K562 (cell line): ENCODE measurements around the gene OR51I1. TPM values are rescaled to one million over a fixed set of nuclear protein-coding genes. Genes with fewer than 3 reads are reported as not detected.

Source experiments
- ATAC-seq: fragments of 200-7000 bp; cut with Tn5 transposase; 3 replicates; pipeline ENCODE4 v1.9.1; 2020; ENCODE audit warnings: moderate library complexity
- BruUV-seq: library from RNA; stranded (reverse); fragments of 400-500 nt; replicated peaks from 2 replicates; lab custom pipeline; 2021; lab: Mats Ljungman, UMichigan
- CTCF ChIA-PET: fragments of 300-600 bp; formaldehyde crosslinking; extraction: SDS; loops from one replicate; lab custom pipeline; 2021; ENCODE audit warnings: low intra/inter-chr PET ratio; lab: Yijun Ruan, JAX
- POLR2A ChIA-PET: fragments of 300-600, 350-650 bp; sonication (Branson Sonifier 250); formaldehyde crosslinking; extraction: SDS; loops from one replicate; lab custom pipeline; 2021; ENCODE audit warnings: antibody characterized with exemption, inconsistent platforms; lab: Yijun Ruan, JAX
- DNase-seq, 4 experiments: peaks; one replicate each; pipeline versions ENCODE4 v3.0.0 to v3.0.0-alpha.2; 2011 to 2018; ENCODE audit warnings: low spot score in 3 of 4, mixed read lengths in 3 of 4; ENCODE audit errors: extremely low read depth in 1 of 4
- FAIRE-seq: peaks from 2 replicates; lab custom pipeline; 2011; peaks lifted over from hg19 to GRCh38; lab: Jason Lieb, UNC
- H2AFZ ChIP-seq: 2 replicates; pipeline ENCODE4 v1.6.0; 2011; ENCODE audit warnings: low read depth, low read length, control low read depth, inconsistent platforms
- H3K27ac ChIP-seq: fragments of 200-600 bp; 3 replicates; pipeline ENCODE4 v1.8.0; 2011; ENCODE audit warnings: low read depth, mild to moderate bottlenecking, control low read depth, inconsistent platforms, low read length, moderate library complexity, mixed read lengths; ENCODE audit errors: extremely low read depth
- H3K27me3 ChIP-seq, 2 experiments: fragments of 300-600 bp in 1 of 2; 2 replicates in 1 of 2; 3 replicates in 1 of 2; pipeline versions ENCODE4 v1.6.0 to v1.8.0; 2011; ENCODE audit warnings: inconsistent platforms in 2 of 2, low read length in 2 of 2, mild to moderate bottlenecking in 1 of 2, mixed read lengths in 1 of 2, moderate library complexity in 1 of 2; ENCODE audit not compliant: control insufficient read depth in 2 of 2, insufficient read depth in 2 of 2
- H3K36me3 ChIP-seq: fragments of 300-600 bp; 3 replicates; pipeline ENCODE4 v1.8.0; 2011; ENCODE audit warnings: mild to moderate bottlenecking, low read length, inconsistent platforms; ENCODE audit not compliant: control insufficient read depth, insufficient read depth
- H3K4me1 ChIP-seq, 2 experiments: fragments of 200-600 bp in 1 of 2; replicated peaks in 1 of 2; 2 replicates in 1 of 2; 3 replicates in 1 of 2; pipeline versions ENCODE4 v1.5.1 to v1.8.0; 2011; ENCODE audit warnings: inconsistent platforms in 2 of 2, low read length in 2 of 2, mild to moderate bottlenecking in 1 of 2, mixed read lengths in 1 of 2, moderate library complexity in 1 of 2; ENCODE audit not compliant: control insufficient read depth in 2 of 2, insufficient read depth in 2 of 2
- H3K4me2 ChIP-seq: 2 replicates; pipeline ENCODE4 v1.6.1; 2011; ENCODE audit warnings: low read length, control low read depth, inconsistent platforms, mixed read lengths; ENCODE audit not compliant: insufficient read depth
- H3K4me3 ChIP-seq: fragments of 200-600 bp; sonication (generic), shearing (Covaris generic); 2 replicates; pipeline ENCODE4 v1.5.1; 2016; ENCODE audit warnings: control low read depth, inconsistent platforms
- H3K79me2 ChIP-seq: fragments of 200-600 bp; 3 replicates; pipeline ENCODE4 v1.8.0; 2011; ENCODE audit warnings: low read length, inconsistent platforms; ENCODE audit not compliant: control insufficient read depth, insufficient read depth
- H3K9ac ChIP-seq, 2 experiments: 2 replicates each; pipeline versions ENCODE4 v1.6.0 to v1.6.1; 2011; ENCODE audit warnings: low read depth in 2 of 2, low read length in 2 of 2, control low read depth in 1 of 2, inconsistent platforms in 1 of 2, mild to moderate bottlenecking in 1 of 2, mixed read lengths in 1 of 2; ENCODE audit not compliant: insufficient read depth in 1 of 2
- H3K9me1 ChIP-seq: one replicate; pipeline ENCODE4 v1.6.0; 2011; ENCODE audit warnings: inconsistent platforms, mild to moderate bottlenecking, low read length, moderate library complexity; ENCODE audit not compliant: control insufficient read depth, insufficient read depth
- H3K9me3 ChIP-seq: replicated peaks from 2 replicates; pipeline ENCODE4 v1.5.1; 2011; ENCODE audit warnings: low read depth, low read length, inconsistent platforms; ENCODE audit not compliant: control insufficient read depth, insufficient read depth
- H4K20me1 ChIP-seq: replicated peaks from 2 replicates; pipeline ENCODE4 v1.6.1; 2011; ENCODE audit warnings: low read length, inconsistent platforms, mixed read lengths; ENCODE audit not compliant: control insufficient read depth, insufficient read depth
- ATF7 ChIP-seq: fragments of 450-650 bp; IDR thresholded peaks from 2 replicates; pipeline ENCODE4 v1.7.1; 2014; ENCODE audit warnings: mild to moderate bottlenecking, moderate library complexity
- C11orf30 ChIP-seq: fragments of 450-650 bp; IDR thresholded peaks from 2 replicates; pipeline ENCODE4 v1.6.1; 2016; ENCODE audit warnings: low read depth, mild to moderate bottlenecking
- CBFA2T2 ChIP-seq: fragments of 450-650 bp; conservative IDR thresholded peaks from 2 replicates; pipeline ENCODE4 v1.6.1; 2017; ENCODE audit warnings: mild to moderate bottlenecking
- CBFB ChIP-seq: sonication (generic); formaldehyde crosslinking; IDR thresholded peaks from 2 replicates; pipeline ENCODE4 v1.4.0; 2020; ENCODE audit warnings: mild to moderate bottlenecking, missing genetic modification reagents
- CEBPB ChIP-seq: fragments of 450-650 bp; IDR thresholded peaks from 2 replicates; pipeline ENCODE4 v1.6.1; 2016; ENCODE audit warnings: missing genetic modification characterization, missing compliant biosample characterization
- CEBPG ChIP-seq, 3 experiments: fragments of 200-800 bp in 1 of 3; sonication (Bioruptor generic) in 1 of 3; sonication (generic) in 1 of 3; formaldehyde crosslinking in 1 of 3; IDR thresholded peaks in 2 of 3; conservative IDR thresholded peaks in 1 of 3; 2 replicates each; pipeline versions ENCODE4 v1.6.1 to v1.8.0; 2016 to 2022; ENCODE audit warnings: missing compliant biosample characterization in 2 of 3, missing genetic modification characterization in 2 of 3, mild to moderate bottlenecking in 1 of 3, missing genetic modification reagents in 1 of 3
- CHD1 ChIP-seq: fragments of 200-600 bp; sonication (generic); IDR thresholded peaks from one replicate; pipeline ENCODE4 v1.6.1; 2012; ENCODE audit warnings: mild to moderate bottlenecking, moderate library complexity, low read length, inconsistent platforms
- E2F6 ChIP-seq, 2 experiments: IDR thresholded peaks; 2 replicates each; pipeline ENCODE4 v1.6.1; 2011; ENCODE audit warnings: borderline replicate concordance in 1 of 2, control low read depth in 1 of 2, low read depth in 1 of 2, low read length in 1 of 2, mild to moderate bottlenecking in 1 of 2, mixed read lengths in 1 of 2, moderate library complexity in 1 of 2; ENCODE audit not compliant: insufficient read depth in 1 of 2, insufficient read length in 1 of 2, poor library complexity in 1 of 2, severe bottlenecking in 1 of 2; ENCODE audit errors: extremely low read depth in 1 of 2
- EWSR1 ChIP-seq: fragments of 450-650 bp; IDR thresholded peaks from 2 replicates; pipeline ENCODE4 v1.6.1; 2018; ENCODE audit warnings: borderline replicate concordance, mild to moderate bottlenecking, low read depth, moderate library complexity; ENCODE audit not compliant: partially characterized antibody
- GATAD2A ChIP-seq: fragments of 450-650 bp; IDR thresholded peaks from 2 replicates; pipeline ENCODE4 v1.6.1; 2017
- HDGF ChIP-seq: fragments of 450-650 bp; IDR thresholded peaks from 2 replicates; pipeline ENCODE4 v1.6.1; 2016
- HMGN3 ChIP-seq: IDR thresholded peaks from 2 replicates; pipeline ENCODE4 v1.6.1; 2011; ENCODE audit warnings: borderline replicate concordance, low read depth, mild to moderate bottlenecking, mixed read lengths, low read length; ENCODE audit not compliant: insufficient read length; ENCODE audit errors: extremely low read depth
- ILK ChIP-seq: fragments of 450-650 bp; IDR thresholded peaks from 2 replicates; pipeline ENCODE4 v1.6.1; 2016; ENCODE audit warnings: missing genetic modification characterization, low read depth, mild to moderate bottlenecking, missing compliant biosample characterization, moderate library complexity, borderline replicate concordance
- KLF1 ChIP-seq: fragments of 450-650 bp; IDR thresholded peaks from 2 replicates; pipeline ENCODE4 v1.6.1; 2016; ENCODE audit warnings: missing genetic modification characterization, missing compliant biosample characterization
- MAFF ChIP-seq: IDR thresholded peaks from 2 replicates; pipeline ENCODE4 v1.6.1; 2012; ENCODE audit warnings: low read length, improper control_type of control experiment
- MAFG ChIP-seq: fragments of 450-650 bp; conservative IDR thresholded peaks from 2 replicates; pipeline ENCODE4 v1.6.1; 2016; ENCODE audit warnings: missing genetic modification characterization, missing compliant biosample characterization
- NFATC3 ChIP-seq: fragments of 450-650 bp; IDR thresholded peaks from 2 replicates; pipeline ENCODE4 v1.6.1; 2017; ENCODE audit warnings: mild to moderate bottlenecking
- NR2C1 ChIP-seq, 2 experiments: fragments of 450-650 bp; IDR thresholded peaks; 2 replicates each; pipeline ENCODE4 v1.6.1; 2017; ENCODE audit warnings: mild to moderate bottlenecking in 2 of 2, antibody characterized with exemption in 1 of 2, inconsistent platforms in 1 of 2, missing compliant biosample characterization in 1 of 2, missing genetic modification characterization in 1 of 2
- RBM39 ChIP-seq: fragments of 200-400 bp; formaldehyde crosslinking; optimal IDR thresholded peaks from 2 replicates; pipeline ENCODE3; 2018; ENCODE audit warnings: low read depth, low read length
- RFX5 ChIP-seq: IDR thresholded peaks from 2 replicates; pipeline ENCODE4 v1.6.1; 2011; ENCODE audit warnings: low read depth, mild to moderate bottlenecking, improper control_type of control experiment, low read length
- SIRT6 ChIP-seq: IDR thresholded peaks from one replicate; pipeline ENCODE4 v1.6.1; 2012; ENCODE audit warnings: low read depth, mild to moderate bottlenecking, control low read depth, inconsistent platforms, low read length, moderate library complexity
- SMAD3 ChIP-seq: fragments of 450-650 bp; formaldehyde crosslinking; conservative IDR thresholded peaks from 2 replicates; pipeline ENCODE4 v1.4.0; 2020; ENCODE audit warnings: mild to moderate bottlenecking
- SRSF9 ChIP-seq: fragments of 200-400 bp; formaldehyde crosslinking; IDR thresholded peaks from 2 replicates; pipeline ENCODE4 v1.6.1; 2017; ENCODE audit warnings: low read depth, low read length, borderline replicate concordance
- ZFP1 ChIP-seq: fragments of 450-650 bp; formaldehyde crosslinking; IDR thresholded peaks from 2 replicates; pipeline ENCODE4 v1.4.0; 2020; ENCODE audit warnings: mild to moderate bottlenecking, mixed read lengths
- ZNF316 ChIP-seq: fragments of 450-650 bp; IDR thresholded peaks from 2 replicates; pipeline ENCODE4 v1.6.1; 2016
- WGBS: fragments of 100-300 bp; shearing (Covaris generic); methylation state at CpG from one replicate; pipeline ENCODE4 v1.1.6; 2016; ENCODE audit warnings: low coverage, mixed read lengths; ENCODE audit not compliant: insufficient coverage; ENCODE audit errors: missing lambda C conversion rate; 5-methylcytosine and 5-hydroxymethylcytosine counted together
- in situ Hi-C: fragments of 300-500 bp; cut with MboI; formaldehyde crosslinking; loops from 4 replicates; pipeline ENCODE4 v1.15.0; 2018; ENCODE audit warnings: inconsistent platforms, mixed read lengths
- intact Hi-C: fragments of 100-400 bp; cut with micrococcal nuclease; formaldehyde crosslinking; loops from 2 replicates; pipeline ENCODE4 v1.14.2; 2022
- polyA plus RNA-seq, 8 experiments: library from polyadenylated mRNA; depleted of rRNA in 4 of 8; stranded (reverse) in 5 of 8; unstranded in 3 of 8; fragments of >200 nt; fragmentation: Nextera tagmentation in 2 of 8; fragmentation: Illumina TruSeq in 1 of 8; extraction: Ambion mirVana in 2 of 8; extraction: Trizol in 1 of 8; gene quantifications; 2 replicates each; pipeline versions ENCODE4 v1.2.1 to v1.2.3, GENCODE V29; 2011 to 2014; ENCODE audit warnings: inconsistent platforms in 1 of 8, missing spikeins in 1 of 8
- total RNA-seq, 7 experiments: library from RNA; depleted of rRNA in 6 of 7; stranded (reverse); fragments of >200 nt in 6 of 7; fragmentation: Illumina TruSeq in 2 of 7; extraction: Trizol in 2 of 7; gene quantifications; 2 replicates each; pipeline versions ENCODE4 v1.2.1 to v1.2.3, GENCODE V29; 2011 to 2021; ENCODE audit warnings: low replicate concordance in 1 of 7

Gene OR51I1
- total and polyA plus RNA-seq, 9 of the 15 experiments (the other 6 are each of a cell fraction or from before 2014, with no cell fraction given), result 0.42 to 11.0 (median 2.8) TPM

GRCh38 chr11:5443835-5444393 is 2.6 kb upstream of the OR51I1 start:
- peaks cover 89% of the 10 kb centered on the region for H3K36me3 ChIP-seq
- H3K9me3 ChIP-seq, result no peaks in the 10 kb centered on the region
- no peak overlapping the region for H3K4me3 ChIP-seq
- DNase-seq (no peak), ATAC-seq (no peak), FAIRE-seq (no peak)
- H2AFZ ChIP-seq, result no peak overlapping the region
- H4K20me1 ChIP-seq, result peaks cover 16% of the 10 kb centered on the region
- 39% methylated on average over 2 of the region's 2 CpGs for WGBS
- in situ Hi-C loops, result no loop called here
- no peaks in the 10 kb centered on the region for H3K27me3 ChIP-seq
- H3K4me1 ChIP-seq, result no peaks in the 10 kb centered on the region
- peaks cover 3% of the 10 kb centered on the region for H3K9me1 ChIP-seq
- H3K79me2 ChIP-seq, result peaks cover 98% of the 10 kb centered on the region
- intact Hi-C loops, result no loop called here
- H3K27ac ChIP-seq, result no peak overlapping the region
- CTCF ChIA-PET, result no interaction called here
- POLR2A ChIA-PET, result interaction anchor here (1.0 to 1.2 kb wide), 2 partner anchors 9 to 132 kb away, joined by 3 to 4 read pairs; no protein-coding TSS in a partner anchor
- H3K9ac ChIP-seq, result no peak overlapping the region
- H3K4me2 ChIP-seq, result no peak overlapping the region
- no TSS peak for BruUV-seq
- TF ChIP-seq CEBPB, result peak; percentile 57; the same call in 1 of the 2 replicates
- no peak for TF ChIP-seq NFATC3
- no peak for TF ChIP-seq CHD1
- no peak for TF ChIP-seq ILK (tag)
- no peak for TF ChIP-seq RFX5
- TF ChIP-seq HMGN3, result no peak
- TF ChIP-seq MAFG, result peak; percentile 16; the same call in 1 of the 2 replicates
- TF ChIP-seq RBM39, result no peak
- TF ChIP-seq ATF7, result no peak
- TF ChIP-seq ZNF316, result peak; percentile 86
- no peak for TF ChIP-seq SMAD3
- no peak for TF ChIP-seq ZFP1 (CRISPR knock-in tag)
- TF ChIP-seq CBFA2T2, result no peak
- TF ChIP-seq EWSR1, result no peak
- no peak for TF ChIP-seq HDGF
- TF ChIP-seq KLF1 (tag), result no peak
- no peak for TF ChIP-seq CEBPG (CRISPR knock-in tag; IDR thresholded peaks at IDR 0.05)
- TF ChIP-seq CEBPG (tag; conservative IDR thresholded peaks at IDR 0.05 in 1 of 2, IDR thresholded peaks at IDR 0.05 in 1 of 2), result peak; percentile 45 to 55
- no peak for TF ChIP-seq GATAD2A
- no peak for TF ChIP-seq NR2C1 (IDR thresholded peaks at IDR 0.05)
- no peak for TF ChIP-seq NR2C1 (tag; IDR thresholded peaks at IDR 0.05)
- TF ChIP-seq SRSF9, result no peak
- no peak for TF ChIP-seq CBFB (CRISPR knock-in tag)
- TF ChIP-seq E2F6 (IDR thresholded peaks at IDR 0.05; ENCODE audit: borderline replicate concordance in 1 of 2, extremely low read depth in 1 of 2, insufficient read depth in 1 of 2, insufficient read length in 1 of 2, low read depth in 1 of 2, low read length in 1 of 2, poor library complexity in 1 of 2, severe bottlenecking in 1 of 2), result no peak
- peak; percentile 58 for TF ChIP-seq C11orf30
- peak; percentile 58 for TF ChIP-seq MAFF
- no peak for TF ChIP-seq SIRT6
